IMR-90 (cell line): Measurements from ENCODE around the gene CASZ1. TPM values are rescaled to one million over a fixed set of nuclear protein-coding genes. Genes with fewer than 3 reads are reported as not detected.
A peak's percentile ranks its signal among the peaks of the same experiment; 100 is the strongest.

Source experiments
- ATAC-seq: fragments of 200-7000 bp; cut with Tn5 transposase; 2 replicates; pipeline ENCODE4 v1.9.1; 2020; ENCODE audit warnings: low read depth, mild to moderate bottlenecking, moderate library complexity
- BruUV-seq: library from RNA; stranded (reverse); fragments of 400-500 nt; replicated peaks from 2 replicates; lab custom pipeline; 2021; lab: Mats Ljungman, UMichigan
- CTCF ChIA-PET: fragments of 300-600 bp; formaldehyde crosslinking; extraction: SDS; loops from one replicate; lab custom pipeline; 2021; ENCODE audit warnings: antibody characterized with exemption; lab: Yijun Ruan, JAX
- POLR2A ChIA-PET: fragments of 300-600 bp; sonication (Branson Sonifier 250); formaldehyde crosslinking; loops from one replicate; lab custom pipeline; 2022; ENCODE audit warnings: antibody characterized with exemption; ENCODE audit not compliant: unreplicated experiment; lab: Charles Lee
- DNase-seq: peaks from one replicate; pipeline ENCODE4 v3.0.0; 2013
- H2AFZ ChIP-seq: replicated peaks from 2 replicates; pipeline ENCODE3; 2013; ENCODE audit warnings: low read length, mild to moderate bottlenecking; ENCODE audit not compliant: poor library complexity
- H2AK5ac ChIP-seq: 2 replicates; pipeline ENCODE4 v1.6.1; 2013; ENCODE audit warnings: low read depth, low read length, inconsistent platforms
- H2AK9ac ChIP-seq: replicated peaks from 2 replicates; pipeline ENCODE3; 2013; ENCODE audit warnings: mild to moderate bottlenecking, low read depth, low read length, moderate library complexity; ENCODE audit not compliant: poor library complexity
- H2BK120ac ChIP-seq: 2 replicates; pipeline ENCODE4 v1.6.1; 2013; ENCODE audit warnings: low read depth, low read length, inconsistent platforms
- H2BK15ac ChIP-seq: 3 replicates; pipeline ENCODE4 v1.6.1; 2013; ENCODE audit warnings: low read depth, low read length, inconsistent platforms
- H2BK20ac ChIP-seq: 2 replicates; pipeline ENCODE4 v1.6.1; 2013; ENCODE audit warnings: low read depth, mild to moderate bottlenecking, inconsistent platforms, low read length, moderate library complexity
- H2BK5ac ChIP-seq: 2 replicates; pipeline ENCODE4 v1.6.1; 2013; ENCODE audit warnings: mild to moderate bottlenecking, low read depth, low read length, inconsistent platforms; ENCODE audit not compliant: poor library complexity, severe bottlenecking
- H3K14ac ChIP-seq: replicated peaks from 2 replicates; pipeline ENCODE4 v1.6.1; 2013; ENCODE audit warnings: low read depth, low read length, inconsistent platforms
- H3K18ac ChIP-seq: 2 replicates; pipeline ENCODE4 v1.6.1; 2013; ENCODE audit warnings: low read depth, low read length, control low read depth
- H3K23ac ChIP-seq: 2 replicates; pipeline ENCODE4 v1.6.1; 2013; ENCODE audit warnings: low read depth, low read length, inconsistent platforms
- H3K27ac ChIP-seq: 2 replicates; pipeline ENCODE4 v1.5.1; 2013; ENCODE audit warnings: mild to moderate bottlenecking, control low read depth, low read length; ENCODE audit not compliant: insufficient read depth
- H3K27me3 ChIP-seq: 2 replicates; pipeline ENCODE4 v1.6.1; 2013; ENCODE audit warnings: low read length; ENCODE audit not compliant: control insufficient read depth, insufficient read depth
- H3K36me3 ChIP-seq: 2 replicates; pipeline ENCODE4 v1.6.1; 2013; ENCODE audit warnings: low read length, mixed read lengths; ENCODE audit not compliant: control insufficient read depth, insufficient read depth
- H3K4ac ChIP-seq: 2 replicates; pipeline ENCODE4 v1.6.1; 2013; ENCODE audit warnings: low read depth, low read length, inconsistent platforms
- H3K4me1 ChIP-seq: 2 replicates; pipeline ENCODE4 v1.6.1; 2013; ENCODE audit warnings: low read length, mixed read lengths; ENCODE audit not compliant: control insufficient read depth, insufficient read depth
- H3K4me2 ChIP-seq: 2 replicates; pipeline ENCODE4 v1.6.1; 2013; ENCODE audit warnings: low read depth, mild to moderate bottlenecking, control low read depth, low read length, moderate library complexity
- H3K4me3 ChIP-seq: 2 replicates; pipeline ENCODE4 v1.5.1; 2013; ENCODE audit warnings: low read depth, mild to moderate bottlenecking, control low read depth, low read length, moderate library complexity; ENCODE audit not compliant: insufficient read depth
- H3K56ac ChIP-seq: 2 replicates; pipeline ENCODE4 v1.6.1; 2013; ENCODE audit warnings: low read length, inconsistent platforms; ENCODE audit not compliant: insufficient read depth; ENCODE audit errors: extremely low read depth
- H3K79me1 ChIP-seq, 2 experiments: 2 replicates each; pipeline ENCODE4 v1.6.1; 2013; ENCODE audit warnings: low read length in 2 of 2, inconsistent platforms in 1 of 2, low read depth in 1 of 2
- H3K9ac ChIP-seq: 2 replicates; pipeline ENCODE4 v1.6.1; 2013; ENCODE audit warnings: low read depth, low read length, control low read depth
- H3K9me1 ChIP-seq: 2 replicates; pipeline ENCODE4 v1.6.1; 2013; ENCODE audit warnings: low read length, inconsistent platforms; ENCODE audit not compliant: insufficient read depth
- H3K9me3 ChIP-seq: 2 replicates; pipeline ENCODE4 v1.6.1; 2013; ENCODE audit warnings: low read length; ENCODE audit not compliant: control insufficient read depth, insufficient read depth
- H4K20me1 ChIP-seq: 2 replicates; pipeline ENCODE4 v1.6.1; 2013; ENCODE audit warnings: low read length, inconsistent platforms; ENCODE audit not compliant: insufficient read depth
- H4K5ac ChIP-seq: 2 replicates; pipeline ENCODE4 v1.6.1; 2013; ENCODE audit warnings: mild to moderate bottlenecking, low read depth, low read length, control low read depth
- H4K8ac ChIP-seq, 2 experiments: 2 replicates each; pipeline ENCODE4 v1.6.1; 2013; ENCODE audit warnings: low read depth in 2 of 2, low read length in 2 of 2, control low read depth in 1 of 2, inconsistent platforms in 1 of 2
- H4K91ac ChIP-seq: 2 replicates; pipeline ENCODE4 v1.6.1; 2013; ENCODE audit warnings: low read depth, low read length, inconsistent platforms; ENCODE audit not compliant: insufficient read depth
- BHLHE40 ChIP-seq: fragments of 150-350 bp; IDR thresholded peaks from 2 replicates; pipeline ENCODE4 v1.6.1; 2016; ENCODE audit warnings: mild to moderate bottlenecking, low read depth, low read length
- CEBPB ChIP-seq: IDR thresholded peaks from 2 replicates; pipeline ENCODE4 v1.6.1; 2012; ENCODE audit warnings: low read depth, low read length, improper control_type of control experiment
- CHD1 ChIP-seq: IDR thresholded peaks from 2 replicates; pipeline ENCODE4 v1.6.1; 2012; ENCODE audit warnings: low read depth, low read length, improper control_type of control experiment
- FOS ChIP-seq: fragments of 150-350 bp; IDR thresholded peaks from 2 replicates; pipeline ENCODE4 v1.6.1; 2016; ENCODE audit warnings: low read depth, low read length
- MAFK ChIP-seq: IDR thresholded peaks from 2 replicates; pipeline ENCODE4 v1.6.1; 2012; ENCODE audit warnings: low read depth, low read length, improper control_type of control experiment
- MAZ ChIP-seq: IDR thresholded peaks from 2 replicates; pipeline ENCODE4 v1.6.1; 2012; ENCODE audit warnings: low read depth, mild to moderate bottlenecking, low read length, improper control_type of control experiment, moderate library complexity, borderline replicate concordance
- MXI1 ChIP-seq: IDR thresholded peaks from 2 replicates; pipeline ENCODE4 v1.6.1; 2012; ENCODE audit warnings: low read depth, mild to moderate bottlenecking, low read length, moderate library complexity, borderline replicate concordance
- NFE2L2 ChIP-seq: fragments of 150-350 bp; IDR thresholded peaks from 2 replicates; pipeline ENCODE4 v1.6.1; 2016; ENCODE audit warnings: low read depth, mild to moderate bottlenecking, low read length
- POLR2A ChIP-seq: IDR thresholded peaks from 2 replicates; pipeline ENCODE4 v1.6.1; 2012; ENCODE audit warnings: mild to moderate bottlenecking, low read depth, low read length
- RAD21 ChIP-seq: IDR thresholded peaks from 2 replicates; pipeline ENCODE4 v1.6.1; 2012; ENCODE audit warnings: low read length, improper control_type of control experiment
- RCOR1 ChIP-seq: IDR thresholded peaks from 2 replicates; pipeline ENCODE4 v1.6.1; 2012; ENCODE audit warnings: mild to moderate bottlenecking, low read length, improper control_type of control experiment; ENCODE audit not compliant: insufficient replicate concordance
- RFX5 ChIP-seq: IDR thresholded peaks from 2 replicates; pipeline ENCODE4 v1.8.0; 2012; ENCODE audit warnings: low read depth, mild to moderate bottlenecking, low read length, moderate library complexity
- SMC3 ChIP-seq: fragments of 150-350 bp; IDR thresholded peaks from 2 replicates; pipeline ENCODE4 v1.6.1; 2016; ENCODE audit warnings: low read depth, mild to moderate bottlenecking, antibody characterized with exemption, low read length, moderate library complexity
- WGBS, 2 experiments: methylation state at CpG; one replicate each; pipeline versions ENCODE4 v1.1.5 to v1.1.7; 2013; ENCODE audit warnings: missing lambda C conversion rate in 2 of 2; ENCODE audit not compliant: insufficient read length in 1 of 2; ENCODE audit errors: extremely low coverage in 2 of 2; 5-methylcytosine and 5-hydroxymethylcytosine counted together
- dilution Hi-C: fragments of 300-500 bp; cut with HindIII; formaldehyde crosslinking; loops from one replicate; pipeline ENCODE4 v1.14.3; 2018; ENCODE audit warnings: low sequenced_read_pairs; ENCODE audit not compliant: unreplicated experiment
- in situ Hi-C: fragments of 300-500 bp; cut with MboI; formaldehyde crosslinking; loops from 3 replicates; pipeline ENCODE4 v1.14.3; 2019; ENCODE audit warnings: low sequenced_read_pairs, inconsistent platforms, mixed read lengths
- intact Hi-C: fragments of 100-400 bp; cut with micrococcal nuclease; formaldehyde crosslinking; loops from 2 replicates; pipeline ENCODE4 v1.10.0; 2022
- polyA plus RNA-seq, 3 experiments: library from polyadenylated mRNA; depleted of rRNA; stranded (reverse); fragments of >200 nt; gene quantifications; 2 replicates each; pipeline ENCODE4 v1.2.3, GENCODE V29; 2012; ENCODE audit warnings: low replicate concordance in 1 of 3
- total RNA-seq: library from RNA; depleted of rRNA; stranded (reverse); fragments of >200 nt; gene quantifications from 2 replicates; pipeline ENCODE4 v1.2.3, GENCODE V29; 2012
- TF ChIP-seq, protein P1 (sequence below): fragments of 150-350 bp; IDR thresholded peaks from 2 replicates; pipeline ENCODE4 v1.6.1; 2016; ENCODE audit warnings: low read depth, mild to moderate bottlenecking, low read length, moderate library complexity, borderline replicate concordance
- TF ChIP-seq, protein P2 (sequence below): fragments of 150-350 bp; IDR thresholded peaks from 2 replicates; pipeline ENCODE4 v1.6.1; 2017; ENCODE audit warnings: mild to moderate bottlenecking, antibody characterized with exemption, low read length, low read depth
- TF ChIP-seq, protein P3 (sequence below): conservative IDR thresholded peaks from 2 replicates; pipeline ENCODE4 v1.5.1; 2012; ENCODE audit warnings: mild to moderate bottlenecking, low read depth, low read length, improper control_type of control experiment

CASZ1 gene
- total and polyA plus RNA-seq, 2 of the 4 experiments (the other 2 are of a cell fraction): 0.18 to 0.24 TPM

DNA sequence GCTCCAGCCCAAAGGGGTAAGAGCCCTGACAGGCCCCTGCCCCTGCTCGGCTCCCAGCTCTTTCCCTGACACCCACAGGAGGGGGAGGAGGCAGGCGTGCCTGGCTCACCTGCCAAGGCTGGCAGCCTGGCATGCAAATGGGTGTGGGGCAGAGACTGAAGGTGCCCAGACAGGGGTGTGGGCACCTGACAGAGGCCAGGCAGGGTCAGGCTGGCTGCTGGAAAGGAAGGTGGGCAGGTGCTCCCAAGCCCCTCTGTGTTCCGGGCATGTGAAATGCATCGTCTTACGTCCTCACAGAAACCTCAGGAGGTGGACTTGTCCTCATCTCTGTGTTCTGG lies 19.4 kb upstream of the CASZ1 start:
- no peaks in the 10 kb centered on the region for H3K9me3 ChIP-seq
- no peak overlapping the region for H3K9ac ChIP-seq
- no peaks in the 10 kb centered on the region for H3K9me1 ChIP-seq
- DNase-seq: no peak
- no peak overlapping the region for H2AK9ac ChIP-seq
- H4K8ac ChIP-seq: no peak overlapping the region
- no peak overlapping the region for H3K18ac ChIP-seq
- no CpG with 5 or more reads among the region's 5 CpGs for WGBS, 2 experiments
- no peaks in the 10 kb centered on the region for H3K4me1 ChIP-seq
- dilution Hi-C loops (no loop called here), in situ Hi-C loops (no loop called here), intact Hi-C loops (no loop called here)
- ChIA-PET CTCF (interaction anchor here (0.7 kb wide), 1 partner anchor 22 kb away, joined by 3 read pairs; no protein-coding TSS in a partner anchor), POLR2A (no interaction called here)
- H3K27ac ChIP-seq: no peak overlapping the region
- H3K79me1 ChIP-seq: no peaks in the 10 kb centered on the region
- no peak for ATAC-seq
- no peak overlapping the region for H4K91ac ChIP-seq
- no peak overlapping the region for H3K4me2 ChIP-seq
- no peak for TF ChIP-seq MAZ
- TF ChIP-seq FOS: no peak
- TF ChIP-seq POLR2A: no peak
- TF ChIP-seq, protein P1, sequence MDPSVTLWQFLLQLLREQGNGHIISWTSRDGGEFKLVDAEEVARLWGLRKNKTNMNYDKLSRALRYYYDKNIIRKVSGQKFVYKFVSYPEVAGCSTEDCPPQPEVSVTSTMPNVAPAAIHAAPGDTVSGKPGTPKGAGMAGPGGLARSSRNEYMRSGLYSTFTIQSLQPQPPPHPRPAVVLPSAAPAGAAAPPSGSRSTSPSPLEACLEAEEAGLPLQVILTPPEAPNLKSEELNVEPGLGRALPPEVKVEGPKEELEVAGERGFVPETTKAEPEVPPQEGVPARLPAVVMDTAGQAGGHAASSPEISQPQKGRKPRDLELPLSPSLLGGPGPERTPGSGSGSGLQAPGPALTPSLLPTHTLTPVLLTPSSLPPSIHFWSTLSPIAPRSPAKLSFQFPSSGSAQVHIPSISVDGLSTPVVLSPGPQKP: no peak
- no peak for TF ChIP-seq BHLHE40
- no peak for TF ChIP-seq NFE2L2
- no peak for TF ChIP-seq SMC3
- TF ChIP-seq RCOR1: no peak
- no peak for TF ChIP-seq RFX5
- TF ChIP-seq, protein P2, sequence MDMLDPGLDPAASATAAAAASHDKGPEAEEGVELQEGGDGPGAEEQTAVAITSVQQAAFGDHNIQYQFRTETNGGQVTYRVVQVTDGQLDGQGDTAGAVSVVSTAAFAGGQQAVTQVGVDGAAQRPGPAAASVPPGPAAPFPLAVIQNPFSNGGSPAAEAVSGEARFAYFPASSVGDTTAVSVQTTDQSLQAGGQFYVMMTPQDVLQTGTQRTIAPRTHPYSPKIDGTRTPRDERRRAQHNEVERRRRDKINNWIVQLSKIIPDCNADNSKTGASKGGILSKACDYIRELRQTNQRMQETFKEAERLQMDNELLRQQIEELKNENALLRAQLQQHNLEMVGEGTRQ: no peak
- TF ChIP-seq, protein P3, sequence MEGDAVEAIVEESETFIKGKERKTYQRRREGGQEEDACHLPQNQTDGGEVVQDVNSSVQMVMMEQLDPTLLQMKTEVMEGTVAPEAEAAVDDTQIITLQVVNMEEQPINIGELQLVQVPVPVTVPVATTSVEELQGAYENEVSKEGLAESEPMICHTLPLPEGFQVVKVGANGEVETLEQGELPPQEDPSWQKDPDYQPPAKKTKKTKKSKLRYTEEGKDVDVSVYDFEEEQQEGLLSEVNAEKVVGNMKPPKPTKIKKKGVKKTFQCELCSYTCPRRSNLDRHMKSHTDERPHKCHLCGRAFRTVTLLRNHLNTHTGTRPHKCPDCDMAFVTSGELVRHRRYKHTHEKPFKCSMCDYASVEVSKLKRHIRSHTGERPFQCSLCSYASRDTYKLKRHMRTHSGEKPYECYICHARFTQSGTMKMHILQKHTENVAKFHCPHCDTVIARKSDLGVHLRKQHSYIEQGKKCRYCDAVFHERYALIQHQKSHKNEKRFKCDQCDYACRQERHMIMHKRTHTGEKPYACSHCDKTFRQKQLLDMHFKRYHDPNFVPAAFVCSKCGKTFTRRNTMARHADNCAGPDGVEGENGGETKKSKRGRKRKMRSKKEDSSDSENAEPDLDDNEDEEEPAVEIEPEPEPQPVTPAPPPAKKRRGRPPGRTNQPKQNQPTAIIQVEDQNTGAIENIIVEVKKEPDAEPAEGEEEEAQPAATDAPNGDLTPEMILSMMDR: no peak
- no peak for TF ChIP-seq CEBPB
- TF ChIP-seq RAD21: no peak
- TF ChIP-seq CHD1: no peak
- TF ChIP-seq MAFK: no peak
- TF ChIP-seq MXI1: no peak
- no peaks in the 10 kb centered on the region for H4K20me1 ChIP-seq
- no peak overlapping the region for H4K5ac ChIP-seq
- H2BK120ac ChIP-seq: no peak overlapping the region
- H3K4ac ChIP-seq: no peak overlapping the region
- H3K36me3 ChIP-seq: no peaks in the 10 kb centered on the region
- no peak overlapping the region for H3K4me3 ChIP-seq
- no peak overlapping the region for H3K23ac ChIP-seq
- peaks cover 61% of the 10 kb centered on the region for H3K27me3 ChIP-seq
- no peak overlapping the region for H2BK15ac ChIP-seq
- no peak overlapping the region for H3K56ac ChIP-seq
- H3K14ac ChIP-seq: no peak overlapping the region
- no peak overlapping the region for H2BK5ac ChIP-seq
- H2AK5ac ChIP-seq: no peak overlapping the region
- no TSS peak for BruUV-seq
- H2BK20ac ChIP-seq: no peak overlapping the region
- peak overlapping the region; percentile 21 for H2AFZ ChIP-seq
